Ecto neural progenitor cell (in vitro differentiated cells): ENCODE results near the gene MLLT3.

Experiments
- DNase-seq: peaks from one replicate; pipeline ENCODE4 v3.0.0-alpha.2; 2018; ENCODE audit warnings: low spot score

Gene MLLT3

GRCh38 chr9:20380546-20380945 lies 241.8 kb downstream of the MLLT3 start:
- DNase-seq, result no peak

GRCh38 chr9:20379804-20380225 lies 242.5 kb downstream of the MLLT3 start:
- DNase-seq, result no peak

- DNase-seq, result no peak
Observed at GRCh38 chr9:20378851-20379250, 243.4 kb downstream of the MLLT3 start.

GRCh38 chr9:20377790-20378189 lies 244.5 kb downstream of the MLLT3 start:
- DNase-seq, result no peak

- no peak for DNase-seq
Observed at GRCh38 chr9:20376731-20377375, 245.4 kb downstream of the MLLT3 start.

- no peak for DNase-seq
Observed at GRCh38 chr9:20376042-20376441, 246.3 kb downstream of the MLLT3 start.

GRCh38 chr9:20373263-20373662 lies 249.0 kb downstream of the MLLT3 start:
- no peak for DNase-seq

- DNase-seq, result no peak
Observed at GRCh38 chr9:20369391-20369790, 252.9 kb downstream of the MLLT3 start.

- no peak for DNase-seq
Observed at GRCh38 chr9:20367855-20368254, 254.4 kb downstream of the MLLT3 start.

- no peak for DNase-seq
Observed at GRCh38 chr9:20364959-20365358, 257.3 kb downstream of the MLLT3 start.

GRCh38 chr9:20363233-20363632 lies 259.1 kb downstream of the MLLT3 start:
- DNase-seq, result no peak

- no peak for DNase-seq
Observed at GRCh38 chr9:20361656-20362570, 260.4 kb downstream of the MLLT3 start.

GRCh38 chr9:20361229-20361628 lies 261.1 kb downstream of the MLLT3 start:
- DNase-seq, result no peak

- DNase-seq, result no peak
Observed at GRCh38 chr9:20358207-20358606, 264.1 kb downstream of the MLLT3 start.

GRCh38 chr9:20357037-20357432 lies 265.3 kb downstream of the MLLT3 start:
- no peak for DNase-seq

GRCh38 chr9:20356403-20357036 lies 265.8 kb downstream of the MLLT3 start:
- peak; percentile 80 for DNase-seq

GRCh38 chr9:20355022-20355421 lies 267.3 kb downstream of the MLLT3 start:
- no peak for DNase-seq

- DNase-seq, result no peak
Observed at GRCh38 chr9:20353931-20354652, 268.2 kb downstream of the MLLT3 start.

GRCh38 chr9:20353524-20353923 lies 268.8 kb downstream of the MLLT3 start:
- no peak for DNase-seq

GRCh38 chr9:20352591-20352990 lies 269.7 kb downstream of the MLLT3 start:
- DNase-seq, result no peak

- DNase-seq, result no peak
Observed at GRCh38 chr9:20351715-20352114, 270.6 kb downstream of the MLLT3 start.

- DNase-seq, result no peak
Observed at GRCh38 chr9:20349568-20349967, 272.7 kb downstream of the MLLT3 start.
